Neuronal stem cell (in vitro differentiated cells): ENCODE measurements around the gene MKLN1.
"Not testable (repeated sequence)": the region's sequence is repeated elsewhere in the genome, so short reads cannot be mapped to it uniquely, and the experiment has no call there.

Experiments used
- DNase-seq: peaks from one replicate; pipeline ENCODE4 v3.0.0-alpha.2; 2013; ENCODE audit warnings: low spot score
- H2AFZ ChIP-seq: one replicate; pipeline ENCODE4 v1.6.1; 2013; ENCODE audit warnings: mild to moderate bottlenecking, low read length, inconsistent platforms
- H2AK5ac ChIP-seq: 2 replicates; pipeline ENCODE4 v1.6.1; 2013; ENCODE audit warnings: low read depth, mild to moderate bottlenecking, inconsistent platforms, low read length, moderate library complexity, mixed read lengths
- H2BK120ac ChIP-seq: 2 replicates; pipeline ENCODE4 v1.6.1; 2013; ENCODE audit warnings: low read depth, mild to moderate bottlenecking, inconsistent platforms, low read length, moderate library complexity, mixed read lengths
- H2BK12ac ChIP-seq: one replicate; pipeline ENCODE4 v1.6.1; 2013; ENCODE audit warnings: low read length, inconsistent platforms
- H2BK15ac ChIP-seq: 2 replicates; pipeline ENCODE4 v1.6.1; 2013; ENCODE audit warnings: mild to moderate bottlenecking, low read length, inconsistent platforms, mixed read lengths
- H2BK5ac ChIP-seq: one replicate; pipeline ENCODE4 v1.6.1; 2013; ENCODE audit warnings: inconsistent platforms, mild to moderate bottlenecking, low read length, moderate library complexity
- H3K14ac ChIP-seq: one replicate; pipeline ENCODE4 v1.6.1; 2013; ENCODE audit warnings: low read length, inconsistent platforms
- H3K18ac ChIP-seq: 2 replicates; pipeline ENCODE4 v1.6.1; 2013; ENCODE audit warnings: low read length, inconsistent platforms
- H3K23ac ChIP-seq: 2 replicates; pipeline ENCODE4 v1.6.1; 2013; ENCODE audit warnings: low read depth, mild to moderate bottlenecking, mixed read lengths, low read length, inconsistent platforms; ENCODE audit not compliant: poor library complexity
- H3K27ac ChIP-seq: replicated peaks from 3 replicates; pipeline ENCODE4 v1.5.1; 2013; ENCODE audit warnings: low read length, inconsistent platforms
- H3K27me3 ChIP-seq, 3 experiments: 2 replicates each; pipeline ENCODE4 v1.6.1; 2013; ENCODE audit warnings: low read length in 3 of 3, mild to moderate bottlenecking in 2 of 3, inconsistent platforms in 1 of 3, low read depth in 1 of 3, mixed read lengths in 1 of 3, moderate library complexity in 1 of 3; ENCODE audit not compliant: control insufficient read depth in 3 of 3, insufficient read depth in 3 of 3
- H3K36me3 ChIP-seq, 2 donors: replicated peaks in 1 of 2; 2 replicates each; pipeline ENCODE4 v1.6.1; 2013; ENCODE audit warnings: low read length in 2 of 2; ENCODE audit not compliant: control insufficient read depth in 2 of 2, insufficient read depth in 2 of 2
- H3K4ac ChIP-seq: 2 replicates; pipeline ENCODE4 v1.6.1; 2013; ENCODE audit warnings: inconsistent platforms, mild to moderate bottlenecking, low read length, moderate library complexity
- H3K4me1 ChIP-seq, 2 donors: 1 replicate in 1 of 2; 2 replicates in 1 of 2; pipeline ENCODE4 v1.6.1; 2013; ENCODE audit warnings: low read length in 2 of 2, low read depth in 1 of 2; ENCODE audit not compliant: control insufficient read depth in 2 of 2, insufficient read depth in 1 of 2
- H3K4me2 ChIP-seq: one replicate; pipeline ENCODE4 v1.6.1; 2013; ENCODE audit warnings: mild to moderate bottlenecking, low read length, inconsistent platforms; ENCODE audit not compliant: insufficient read depth, poor library complexity, severe bottlenecking
- H3K4me3 ChIP-seq, 2 donors: 2 replicates each; pipeline ENCODE4 v1.5.1; 2013; ENCODE audit warnings: low read length in 2 of 2, mild to moderate bottlenecking in 2 of 2, inconsistent platforms in 1 of 2, moderate library complexity in 1 of 2
- H3K79me1 ChIP-seq: one replicate; pipeline ENCODE4 v1.6.1; 2013; ENCODE audit warnings: low read depth, mild to moderate bottlenecking, inconsistent platforms, low read length, moderate library complexity
- H3K9ac ChIP-seq: one replicate; pipeline ENCODE4 v1.6.1; 2013; ENCODE audit warnings: mild to moderate bottlenecking, low read depth, low read length, inconsistent platforms; ENCODE audit not compliant: poor library complexity
- H3K9me3 ChIP-seq, 2 donors: replicated peaks in 1 of 2; 2 replicates each; pipeline versions ENCODE3 to v1.6.1; 2013; ENCODE audit warnings: low read length in 2 of 2, mild to moderate bottlenecking in 2 of 2, inconsistent platforms in 1 of 2, low read depth in 1 of 2, mixed read lengths in 1 of 2, moderate library complexity in 1 of 2; ENCODE audit not compliant: control insufficient read depth in 2 of 2, insufficient read depth in 1 of 2
- H4K8ac ChIP-seq: one replicate; pipeline ENCODE4 v1.6.1; 2013; ENCODE audit warnings: low read depth, mild to moderate bottlenecking, inconsistent platforms, low read length, moderate library complexity
- H4K91ac ChIP-seq: one replicate; pipeline ENCODE4 v1.6.1; 2013; ENCODE audit warnings: low read length, low read depth, mild to moderate bottlenecking, inconsistent platforms; ENCODE audit not compliant: poor library complexity
- WGBS, 2 donors: extraction: QIAGEN DNeasy Blood & Tissue Kit; methylation state at CpG; one replicate each; pipeline ENCODE4 v1.1.7; 2013; ENCODE audit warnings: missing lambda C conversion rate in 2 of 2, mixed read lengths in 1 of 2; ENCODE audit not compliant: insufficient read length in 2 of 2, insufficient replicate concordance in 1 of 2; ENCODE audit errors: extremely low coverage in 2 of 2; 5-methylcytosine and 5-hydroxymethylcytosine counted together

The MKLN1 gene

DNA sequence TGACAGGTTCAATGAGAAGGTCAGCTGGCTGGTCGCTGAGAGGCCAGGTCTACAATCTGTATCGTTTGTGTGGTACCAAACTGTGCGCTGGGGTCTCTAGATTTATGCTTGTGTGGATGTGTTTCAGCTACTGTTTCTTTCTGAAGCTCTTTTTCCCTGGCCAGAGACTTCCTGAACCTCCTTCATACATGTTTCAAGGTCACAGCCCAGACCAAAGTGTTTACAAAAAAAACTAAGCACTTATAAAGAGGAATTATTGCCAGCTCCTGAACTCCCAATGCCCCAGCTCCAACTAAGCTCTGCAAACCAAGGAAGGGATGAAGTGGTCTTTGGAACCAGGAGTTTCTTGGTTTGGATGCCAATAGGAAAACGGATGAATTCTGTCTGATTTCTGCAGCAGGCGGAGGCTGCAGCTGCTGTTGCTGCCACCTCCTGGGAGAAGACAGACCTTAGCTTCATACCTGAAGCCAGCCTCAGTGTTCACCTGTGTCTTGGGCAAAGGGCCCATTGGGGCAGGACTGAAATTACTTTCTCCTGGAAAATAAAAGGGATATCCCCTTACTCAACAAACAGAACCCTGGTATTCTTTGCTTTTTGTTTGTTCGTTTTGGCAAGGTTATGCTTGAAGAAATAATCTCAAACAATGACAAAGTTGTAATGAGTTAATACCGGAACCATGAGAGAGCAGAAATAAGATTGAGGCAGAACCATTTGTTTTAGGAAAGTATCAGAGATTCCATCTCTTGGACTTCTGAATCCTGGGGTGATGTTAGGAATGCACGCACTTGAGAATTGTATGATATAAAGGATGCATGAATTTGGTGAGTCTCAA lies 24.6 kb upstream of the MKLN1 start:
- no peak overlapping the region for H3K23ac ChIP-seq
- no peak overlapping the region for H2AK5ac ChIP-seq
- H3K27me3 ChIP-seq = peaks cover 0 to 2% (median 0%) of the 10 kb centered on the region in 3 experiments
- no peak overlapping the region for H3K4ac ChIP-seq
- no peak overlapping the region for H3K27ac ChIP-seq
- H2BK5ac ChIP-seq = no peak overlapping the region
- H3K9ac ChIP-seq = no peak overlapping the region
- peaks cover 0 to 10% of the 10 kb centered on the region in 2 donors for H3K4me1 ChIP-seq
- no peak overlapping the region for H4K8ac ChIP-seq
- H3K79me1 ChIP-seq = peaks cover 1% of the 10 kb centered on the region
- peaks cover 2 to 11% of the 10 kb centered on the region in 2 donors for H3K9me3 ChIP-seq
- no peak overlapping the region for H3K4me2 ChIP-seq
- no peak overlapping the region for H2BK15ac ChIP-seq
- H3K18ac ChIP-seq = no peak overlapping the region
- H3K14ac ChIP-seq = no peak overlapping the region
- H3K36me3 ChIP-seq = no peaks in the 10 kb centered on the region
- no peak overlapping the region for H4K91ac ChIP-seq
- no peak overlapping the region for H3K4me3 ChIP-seq
- DNase-seq = no peak
- no peak overlapping the region for H2BK12ac ChIP-seq
- WGBS, 2 donors = no CpG with 5 or more reads among the region's 8 CpGs
- H2AFZ ChIP-seq = no peak overlapping the region
- H2BK120ac ChIP-seq = no peak overlapping the region

DNA sequence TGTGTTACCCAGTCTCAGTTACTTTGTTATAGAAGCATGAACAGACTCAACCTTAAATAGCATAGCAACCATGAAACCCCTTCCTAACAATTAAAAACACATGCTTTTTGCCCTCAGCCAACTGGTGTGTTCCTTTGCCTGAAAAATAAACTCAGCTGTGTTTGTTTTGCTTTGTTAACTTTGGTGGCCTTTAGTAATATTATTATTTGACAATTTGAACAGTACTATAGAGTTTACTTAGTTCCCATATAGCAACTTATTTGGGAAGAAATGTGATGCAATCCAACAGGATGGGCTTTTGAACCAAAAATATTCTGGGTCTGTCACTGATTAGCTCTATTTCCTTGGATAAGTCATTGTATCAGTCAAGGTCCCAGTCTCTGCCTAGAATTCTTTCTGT lies 22.5 kb upstream of the MKLN1 start:
- H3K4me1 ChIP-seq = peaks cover 0 to 10% of the 10 kb centered on the region in 2 donors
- no peak overlapping the region for H2AFZ ChIP-seq
- no peak overlapping the region for H2BK120ac ChIP-seq
- no peak overlapping the region for H3K14ac ChIP-seq
- no peak overlapping the region for H3K4me2 ChIP-seq
- H3K9me3 ChIP-seq = peaks cover 2 to 11% of the 10 kb centered on the region in 2 donors
- no peak overlapping the region for H4K8ac ChIP-seq
- no peak overlapping the region for H2BK5ac ChIP-seq
- no peak for DNase-seq
- no peak overlapping the region for H3K9ac ChIP-seq
- H3K36me3 ChIP-seq = no peaks in the 10 kb centered on the region
- H3K27me3 ChIP-seq = no peaks in the 10 kb centered on the region
- H3K4ac ChIP-seq = no peak overlapping the region
- H3K4me3 ChIP-seq = no peak overlapping the region
- H3K27ac ChIP-seq = no peak overlapping the region
- H4K91ac ChIP-seq = no peak overlapping the region
- no peak overlapping the region for H3K18ac ChIP-seq
- H2AK5ac ChIP-seq = no peak overlapping the region
- no peak overlapping the region for H2BK15ac ChIP-seq
- H3K23ac ChIP-seq = no peak overlapping the region
- H3K79me1 ChIP-seq = no peaks in the 10 kb centered on the region
- H2BK12ac ChIP-seq = no peak overlapping the region

DNA sequence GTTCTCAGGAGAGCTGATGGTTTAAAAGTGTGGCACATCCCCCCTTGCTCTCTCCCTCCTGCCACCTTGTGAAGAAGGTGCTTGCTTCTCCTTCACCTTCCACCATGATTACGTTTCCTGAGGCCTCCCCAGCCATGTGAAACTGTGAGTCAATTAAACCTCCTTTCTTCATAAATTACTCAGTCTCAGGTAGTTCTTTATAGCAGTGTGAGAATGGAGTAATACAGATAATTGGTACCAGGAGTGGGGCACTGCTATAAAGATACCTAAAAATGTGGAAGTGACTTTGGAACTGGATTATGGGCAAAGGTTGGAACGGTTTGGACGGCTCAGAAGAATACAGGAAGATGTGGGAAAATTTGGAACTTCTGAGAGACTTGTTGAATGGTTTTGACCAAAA lies 21.6 kb upstream of the MKLN1 start:
- not testable (repeated sequence) for H3K4me1 ChIP-seq, H2BK5ac ChIP-seq, H3K4me2 ChIP-seq, H2BK12ac ChIP-seq, H4K8ac ChIP-seq, H3K36me3 ChIP-seq, H3K18ac ChIP-seq, H3K27me3 ChIP-seq, H3K79me1 ChIP-seq, H3K4me3 ChIP-seq, DNase-seq, H2BK120ac ChIP-seq, H3K23ac ChIP-seq, H4K91ac ChIP-seq, H3K14ac ChIP-seq, H3K4ac ChIP-seq, H3K27ac ChIP-seq, H2BK15ac ChIP-seq, H3K9ac ChIP-seq, H2AK5ac ChIP-seq, H2AFZ ChIP-seq
- peaks cover 4 to 16% of the 10 kb centered on the region in 2 donors for H3K9me3 ChIP-seq
- no CpG with 5 or more reads among the region's 3 CpGs for WGBS, 2 donors

DNA sequence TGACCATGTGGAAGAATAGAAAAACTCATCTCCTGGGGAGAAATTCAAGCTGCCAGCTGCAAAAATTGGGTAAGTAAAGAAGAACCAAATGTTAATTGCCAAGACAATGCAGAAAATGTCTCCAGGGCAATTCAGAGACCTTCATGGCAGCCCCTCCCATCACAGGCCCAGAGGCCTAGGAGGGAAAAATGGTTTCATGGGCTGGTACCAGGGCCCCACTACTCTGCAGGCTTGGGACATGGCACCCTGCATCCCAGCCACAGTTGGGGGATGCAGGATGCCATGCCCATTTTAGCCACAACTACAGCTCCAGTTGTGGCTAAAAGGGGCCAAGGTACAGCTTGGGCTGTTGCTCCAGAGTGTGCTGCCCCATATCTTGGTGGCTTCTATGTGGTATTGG lies 20.9 kb upstream of the MKLN1 start:
- no peak overlapping the region for H3K18ac ChIP-seq
- H3K4me1 ChIP-seq = peaks cover 0 to under 1% of the 10 kb centered on the region in 2 donors

More for the DNA sequence above, 20.9 kb upstream of the MKLN1 start:
- no peak overlapping the region for H3K4ac ChIP-seq
- no peak overlapping the region for H4K91ac ChIP-seq
- no peak overlapping the region for H2AK5ac ChIP-seq
- H3K36me3 ChIP-seq = no peaks in the 10 kb centered on the region
- H3K23ac ChIP-seq = no peak overlapping the region
- no peak overlapping the region for H2BK120ac ChIP-seq
- H3K27me3 ChIP-seq = no peaks in the 10 kb centered on the region
- no peaks in the 10 kb centered on the region for H3K79me1 ChIP-seq
- no peak for DNase-seq
- no peak overlapping the region for H3K27ac ChIP-seq
- H3K4me2 ChIP-seq = no peak overlapping the region
- no peak overlapping the region for H4K8ac ChIP-seq
- no peak overlapping the region for H2BK5ac ChIP-seq
- H3K4me3 ChIP-seq = no peak overlapping the region
- H2BK15ac ChIP-seq = no peak overlapping the region
- H3K14ac ChIP-seq = no peak overlapping the region
- H3K9ac ChIP-seq = no peak overlapping the region
- no peak overlapping the region for H2AFZ ChIP-seq
- H2BK12ac ChIP-seq = no peak overlapping the region
- peaks cover 4 to 16% of the 10 kb centered on the region in 2 donors for H3K9me3 ChIP-seq
